BJ (cell line): ENCODE measurements around the gene TMEM219. TPM values are rescaled to one million over a fixed set of nuclear protein-coding genes. Genes with fewer than 3 reads are reported as not detected.
A peak's percentile ranks its signal among the peaks of the same experiment; 100 is the strongest.

Source experiments
- CTCF ChIA-PET: fragments of 350-600 bp; formaldehyde crosslinking; extraction: SDS; loops from one replicate; lab custom pipeline; 2021; ENCODE audit warnings: antibody characterized with exemption, inconsistent platforms; lab: Yijun Ruan, JAX
- POLR2A ChIA-PET: fragments of 300-600 bp; sonication (Branson Sonifier 250); formaldehyde crosslinking; extraction: SDS; loops from one replicate; lab custom pipeline; 2021; ENCODE audit warnings: antibody characterized with exemption; lab: Charles Lee
- DNase-seq: peaks from one replicate; pipeline ENCODE4 v3.0.0-alpha.2; 2011; ENCODE audit warnings: low read depth
- H3K27me3 ChIP-seq: 2 replicates; pipeline ENCODE4 v1.6.0; 2011; ENCODE audit warnings: low read length; ENCODE audit not compliant: control insufficient read depth, insufficient read depth
- H3K36me3 ChIP-seq: 2 replicates; pipeline ENCODE4 v1.5.1; 2011; ENCODE audit warnings: low read length; ENCODE audit not compliant: control insufficient read depth, insufficient read depth
- H3K4me3 ChIP-seq: 2 replicates; pipeline ENCODE4 v1.5.1; 2011; ENCODE audit warnings: low read depth, mild to moderate bottlenecking, control low read depth, low read length
- polyA plus RNA-seq: library from polyadenylated mRNA; depleted of rRNA; stranded (reverse); fragments of >200 nt; gene quantifications from 2 replicates; pipeline ENCODE4 v1.2.3, GENCODE V29; 2011
- TF ChIP-seq, protein P1 (sequence below): IDR thresholded peaks from 2 replicates; pipeline ENCODE4 v1.5.1; 2011; ENCODE audit warnings: low read depth, mild to moderate bottlenecking, control low read depth, inconsistent platforms, low read length, moderate library complexity; ENCODE audit not compliant: insufficient read depth

TMEM219 gene
- polyA plus RNA-seq, 1 experiment, result 146 TPM

DNA sequence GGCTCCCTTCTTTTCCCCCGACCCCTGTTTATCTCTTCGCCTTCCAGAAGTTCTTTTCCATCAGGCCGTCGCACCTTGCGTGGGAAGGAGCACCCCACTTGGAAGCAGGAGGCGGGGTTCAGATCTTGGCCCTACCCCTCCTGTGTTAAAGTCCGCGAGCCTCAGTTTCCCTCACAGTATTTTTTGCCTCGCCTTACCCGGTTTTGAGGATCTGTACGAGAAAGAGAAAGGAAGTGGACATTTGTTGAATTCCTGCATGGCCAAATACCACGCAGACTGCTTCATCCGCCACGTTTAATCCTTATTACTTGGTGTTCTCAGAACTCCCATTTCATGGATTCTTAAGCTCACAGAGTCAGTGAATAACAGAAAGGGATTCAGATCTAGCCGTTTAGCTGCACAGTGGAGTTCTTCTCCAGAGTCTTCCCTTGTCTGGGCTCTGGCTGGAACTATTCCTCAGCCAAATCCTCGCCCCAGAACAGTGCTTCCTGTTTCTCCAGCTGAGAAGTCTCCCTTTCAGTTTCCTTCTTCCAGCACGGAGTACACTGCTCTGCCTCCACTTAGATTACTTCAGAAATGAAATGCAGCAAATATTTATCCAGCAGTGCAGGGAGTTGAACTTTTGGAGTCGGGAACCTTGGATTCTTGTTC is 590 bp downstream of the TMEM219 start:
- Histone ChIP-seq H3K36me3 (0 out of 2 replicates have a peak, but pooled peaks cover 1% of the 10 kb centered on the region), H3K27me3 (no peaks in the 10 kb centered on the region), H3K4me3 (peak overlapping the region; percentile 86)
- no peak for DNase-seq
- POLR2A ChIA-PET, result interaction anchor here (0.9 to 1.2 kb wide), 2 partner anchors 11 kb away, joined by 5 to 9 read pairs; partner anchors contain the start of gene TAOK2
- TF ChIP-seq, protein P1, sequence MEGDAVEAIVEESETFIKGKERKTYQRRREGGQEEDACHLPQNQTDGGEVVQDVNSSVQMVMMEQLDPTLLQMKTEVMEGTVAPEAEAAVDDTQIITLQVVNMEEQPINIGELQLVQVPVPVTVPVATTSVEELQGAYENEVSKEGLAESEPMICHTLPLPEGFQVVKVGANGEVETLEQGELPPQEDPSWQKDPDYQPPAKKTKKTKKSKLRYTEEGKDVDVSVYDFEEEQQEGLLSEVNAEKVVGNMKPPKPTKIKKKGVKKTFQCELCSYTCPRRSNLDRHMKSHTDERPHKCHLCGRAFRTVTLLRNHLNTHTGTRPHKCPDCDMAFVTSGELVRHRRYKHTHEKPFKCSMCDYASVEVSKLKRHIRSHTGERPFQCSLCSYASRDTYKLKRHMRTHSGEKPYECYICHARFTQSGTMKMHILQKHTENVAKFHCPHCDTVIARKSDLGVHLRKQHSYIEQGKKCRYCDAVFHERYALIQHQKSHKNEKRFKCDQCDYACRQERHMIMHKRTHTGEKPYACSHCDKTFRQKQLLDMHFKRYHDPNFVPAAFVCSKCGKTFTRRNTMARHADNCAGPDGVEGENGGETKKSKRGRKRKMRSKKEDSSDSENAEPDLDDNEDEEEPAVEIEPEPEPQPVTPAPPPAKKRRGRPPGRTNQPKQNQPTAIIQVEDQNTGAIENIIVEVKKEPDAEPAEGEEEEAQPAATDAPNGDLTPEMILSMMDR, result no peak
- CTCF ChIA-PET, result interaction anchor here (0.6 to 2.7 kb wide), 6 partner anchors 11 to 155 kb away, joined by 3 to 13 read pairs (median 5); partner anchors contain the start of genes KCTD13 and TAOK2

DNA sequence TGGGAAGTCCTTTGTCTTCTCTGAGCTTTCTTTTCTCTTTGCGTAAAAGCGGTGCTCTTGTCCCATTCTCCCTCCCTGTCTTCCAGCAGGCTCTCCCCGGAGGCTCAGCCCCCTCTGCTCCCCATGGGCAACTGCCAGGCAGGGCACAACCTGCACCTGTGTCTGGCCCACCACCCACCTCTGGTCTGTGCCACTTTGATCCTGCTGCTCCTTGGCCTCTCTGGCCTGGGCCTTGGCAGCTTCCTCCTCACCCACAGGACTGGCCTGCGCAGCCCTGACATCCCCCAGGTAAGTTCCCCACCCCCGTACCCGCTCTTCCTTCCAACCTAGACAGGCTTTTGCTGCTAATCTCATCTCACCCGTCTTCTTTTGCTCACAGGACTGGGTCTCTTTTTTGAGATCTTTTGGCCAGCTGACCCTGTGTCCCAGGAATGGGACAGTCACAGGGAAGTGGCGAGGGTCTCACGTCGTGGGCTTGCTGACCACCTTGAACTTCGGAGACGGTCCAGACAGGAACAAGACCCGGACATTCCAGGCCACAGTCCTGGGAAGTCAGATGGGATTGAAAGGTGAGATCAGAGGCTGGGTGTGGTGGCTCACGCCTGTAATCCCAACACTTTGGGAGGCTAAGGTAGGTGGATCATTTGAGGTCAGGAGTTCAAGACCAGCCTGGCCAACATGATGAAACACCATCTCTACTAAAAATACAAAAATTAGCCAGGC is 1.3 kb downstream of the TMEM219 start:
- H3K4me3 ChIP-seq, result peak overlapping the region; percentile 86; the same call in 1 of the 2 replicates
- CTCF ChIA-PET, result interaction anchor here (0.6 to 2.7 kb wide), 3 partner anchors 12 to 155 kb away, joined by 3 to 8 read pairs (median 3); no protein-coding TSS in a partner anchor
- POLR2A ChIA-PET, result interaction anchor here (0.9 kb wide), 1 partner anchor 10 kb away, joined by 5 read pairs; no protein-coding TSS in a partner anchor
- H3K27me3 ChIP-seq, result no peaks in the 10 kb centered on the region
- TF ChIP-seq, protein P1, result no peak
- peaks cover 1% of the 10 kb centered on the region; the same call in 1 of the 2 replicates for H3K36me3 ChIP-seq
- DNase-seq, result no peak

DNA sequence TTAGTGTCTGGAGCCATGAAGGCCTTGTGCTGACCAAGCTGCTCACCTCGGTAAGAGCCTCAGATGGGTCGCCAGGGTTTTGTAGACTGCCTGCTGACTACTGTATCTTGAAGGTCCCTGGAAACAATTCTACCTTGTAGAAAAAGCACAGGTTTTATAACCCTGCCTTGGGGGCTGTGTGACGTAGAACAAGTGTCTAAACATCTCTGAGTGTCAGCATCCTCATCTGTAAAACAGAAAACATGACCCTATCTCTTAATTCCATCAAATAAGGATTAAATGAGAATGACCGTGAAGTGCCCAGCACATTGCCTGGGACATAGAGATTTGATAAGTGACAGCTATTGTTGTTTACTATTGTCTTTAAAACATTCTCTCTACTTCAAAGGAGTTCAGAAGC is 6.3 kb downstream of the TMEM219 start:
- Histone ChIP-seq H3K4me3 (no peak overlapping the region), H3K36me3 (peaks cover 11% of the 10 kb centered on the region), H3K27me3 (no peaks in the 10 kb centered on the region)
- ChIA-PET CTCF (no interaction called here), POLR2A (no interaction called here)
- TF ChIP-seq, protein P1, result no peak
- DNase-seq, result no peak

DNA sequence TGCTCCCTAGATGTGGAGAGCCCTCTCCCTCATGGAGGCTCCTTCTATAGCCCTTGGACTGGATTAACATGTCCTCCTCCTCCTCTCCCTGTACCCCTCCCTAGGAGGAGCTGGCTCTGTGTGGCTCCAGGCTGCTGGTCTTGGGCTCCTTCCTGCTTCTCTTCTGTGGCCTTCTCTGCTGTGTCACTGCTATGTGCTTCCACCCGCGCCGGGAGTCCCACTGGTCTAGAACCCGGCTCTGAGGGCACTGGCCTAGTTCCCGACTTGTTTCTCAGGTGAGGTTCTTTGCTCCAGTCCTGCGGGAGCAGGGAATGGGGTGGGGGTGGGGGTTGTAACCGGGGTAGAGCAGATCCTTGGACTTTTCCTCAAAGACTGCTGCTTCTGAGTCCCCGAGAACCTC is 9.4 kb downstream of the TMEM219 start:
- no peak overlapping the region for H3K4me3 ChIP-seq
- CTCF ChIA-PET, result no interaction called here
- TF ChIP-seq, protein P1, result no peak
- H3K27me3 ChIP-seq, result no peaks in the 10 kb centered on the region
- peaks cover 11% of the 10 kb centered on the region for H3K36me3 ChIP-seq
- no peak for DNase-seq
- POLR2A ChIA-PET, result no interaction called here

DNA sequence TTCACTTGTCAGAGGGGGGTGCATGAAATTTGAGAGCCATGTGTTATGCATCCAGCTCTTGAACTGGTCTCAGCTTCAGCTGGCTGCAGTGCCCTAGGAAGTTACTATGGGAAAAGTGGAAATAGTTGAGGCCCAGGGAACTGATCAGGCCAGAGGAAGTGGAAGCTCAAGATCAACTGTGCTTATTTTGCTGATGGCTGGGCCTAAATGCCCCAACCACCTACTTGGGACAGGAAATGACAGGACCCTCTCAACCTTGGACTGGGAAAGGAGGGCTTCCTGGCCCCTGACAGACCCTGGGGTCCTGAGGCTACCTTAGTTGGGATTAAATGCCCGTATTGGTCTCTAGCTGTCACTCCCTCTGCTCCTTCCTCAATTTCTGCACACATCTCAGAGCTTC is 10.6 kb downstream of the TMEM219 start:
- CTCF ChIA-PET, result interaction anchor here (1.4 to 1.7 kb wide), 2 partner anchors 11 to 66 kb away, joined by 3 to 5 read pairs; partner anchors contain the start of gene TMEM219
- Histone ChIP-seq H3K4me3 (no peak overlapping the region), H3K27me3 (no peaks in the 10 kb centered on the region), H3K36me3 (peaks cover 10% of the 10 kb centered on the region)
- POLR2A ChIA-PET, result no interaction called here
- DNase-seq, result no peak
- TF ChIP-seq, protein P1, result no peak
